ENCODE data around the gene LPP.

DNA sequence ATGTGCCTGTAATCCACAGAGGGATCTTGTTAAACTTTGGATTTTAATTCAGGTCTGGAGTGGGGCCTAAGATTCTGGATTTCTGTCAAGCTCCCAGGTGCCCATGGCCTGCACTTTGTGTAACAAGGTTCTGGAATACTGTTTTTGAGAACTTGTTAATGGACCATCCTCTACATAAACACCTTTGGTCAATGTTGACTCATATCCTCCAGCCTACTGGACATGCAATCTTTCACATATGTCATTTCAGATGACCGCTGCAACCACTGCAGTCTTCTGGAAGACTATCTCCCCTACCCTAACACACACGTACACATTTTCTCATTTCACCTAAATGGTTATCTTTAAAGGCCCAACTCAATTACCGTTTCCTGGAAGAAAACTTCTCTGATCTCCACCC is 715.7 kb downstream of the LPP start:
- TF ChIP-seq, protein P1, sequence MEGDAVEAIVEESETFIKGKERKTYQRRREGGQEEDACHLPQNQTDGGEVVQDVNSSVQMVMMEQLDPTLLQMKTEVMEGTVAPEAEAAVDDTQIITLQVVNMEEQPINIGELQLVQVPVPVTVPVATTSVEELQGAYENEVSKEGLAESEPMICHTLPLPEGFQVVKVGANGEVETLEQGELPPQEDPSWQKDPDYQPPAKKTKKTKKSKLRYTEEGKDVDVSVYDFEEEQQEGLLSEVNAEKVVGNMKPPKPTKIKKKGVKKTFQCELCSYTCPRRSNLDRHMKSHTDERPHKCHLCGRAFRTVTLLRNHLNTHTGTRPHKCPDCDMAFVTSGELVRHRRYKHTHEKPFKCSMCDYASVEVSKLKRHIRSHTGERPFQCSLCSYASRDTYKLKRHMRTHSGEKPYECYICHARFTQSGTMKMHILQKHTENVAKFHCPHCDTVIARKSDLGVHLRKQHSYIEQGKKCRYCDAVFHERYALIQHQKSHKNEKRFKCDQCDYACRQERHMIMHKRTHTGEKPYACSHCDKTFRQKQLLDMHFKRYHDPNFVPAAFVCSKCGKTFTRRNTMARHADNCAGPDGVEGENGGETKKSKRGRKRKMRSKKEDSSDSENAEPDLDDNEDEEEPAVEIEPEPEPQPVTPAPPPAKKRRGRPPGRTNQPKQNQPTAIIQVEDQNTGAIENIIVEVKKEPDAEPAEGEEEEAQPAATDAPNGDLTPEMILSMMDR (IDR thresholded peaks at IDR 0.05), result no peak
- TF ChIP-seq POLR2AphosphoS5 (IDR thresholded peaks at IDR 0.05), result no peak

Data from stomach (tissue), 4 donors.